NCI-H2227 (cell line): Measurements from ENCODE around the gene OR2T1.
"Not testable (repeated sequence)": the region's sequence is repeated elsewhere in the genome, so short reads cannot be mapped to it uniquely, and the experiment has no call there.

Experiments used
- DNase-seq: peaks from one replicate; lab custom pipeline; 2025; ENCODE audit not compliant: unreplicated experiment; lab: John Stamatoyannopoulos, UW

Gene OR2T1

GRCh38 chr1:248402748-248403147 lies at the start of gene OR2T1:
OR2T1 (plus strand) TSS chr1:248403048; CDS start chr1:248406148, 3,100 bp downstream.
- no peak for DNase-seq

GRCh38 chr1:248359415-248359814 lies 43.4 kb upstream of the OR2T1 start:
- DNase-seq: no peak

GRCh38 chr1:248361121-248361715 lies 41.6 kb upstream of the OR2T1 start, which contains the start of gene OR2T4:
OR2T4 (plus strand) TSS chr1:248361665; CDS start chr1:248361665, 0 bp downstream.
- DNase-seq: no peak

GRCh38 chr1:248366609-248367008 lies 36.2 kb upstream of the OR2T1 start:
- no peak for DNase-seq

- no peak for DNase-seq
Observed at GRCh38 chr1:248372394-248372793, 30.5 kb upstream of the OR2T1 start.

- no peak for DNase-seq
Observed at GRCh38 chr1:248373761-248374160, 29.1 kb upstream of the OR2T1 start.

GRCh38 chr1:248375446-248375845 lies 27.4 kb upstream of the OR2T1 start, which contains the start of gene OR2T6:
OR2T6 (plus strand) TSS chr1:248375746; CDS start chr1:248387609, 11,863 bp downstream.
- DNase-seq: no peak

GRCh38 chr1:248376916-248377315 lies 25.9 kb upstream of the OR2T1 start:
- DNase-seq: no peak

GRCh38 chr1:248380854-248381253 lies 22.0 kb upstream of the OR2T1 start:
- DNase-seq: no peak

GRCh38 chr1:248388426-248388825 lies 14.4 kb upstream of the OR2T1 start:
- no peak for DNase-seq

- no peak for DNase-seq
Observed at GRCh38 chr1:248393050-248393449, 9.8 kb upstream of the OR2T1 start.

GRCh38 chr1:248404024-248404423 lies 1.2 kb downstream of the OR2T1 start:
- DNase-seq: no peak

- no peak for DNase-seq
Observed at GRCh38 chr1:248406721-248407692, 4.2 kb downstream of the OR2T1 start.

GRCh38 chr1:248416226-248416625 lies 13.4 kb downstream of the OR2T1 start:
- no peak for DNase-seq

- DNase-seq: no peak
Observed at GRCh38 chr1:248417854-248418253, 15.0 kb downstream of the OR2T1 start.

GRCh38 chr1:248421384-248421783 lies 18.5 kb downstream of the OR2T1 start:
- no peak for DNase-seq

GRCh38 chr1:248427526-248428191 lies 24.8 kb downstream of the OR2T1 start:
- not testable (repeated sequence) for DNase-seq

GRCh38 chr1:248428192-248428533 lies 25.3 kb downstream of the OR2T1 start:
- not testable (repeated sequence) for DNase-seq

GRCh38 chr1:248431683-248432082 lies 28.8 kb downstream of the OR2T1 start:
- not testable (repeated sequence) for DNase-seq

GRCh38 chr1:248432201-248432600 lies 29.4 kb downstream of the OR2T1 start:
- DNase-seq: not testable (repeated sequence)

- not testable (repeated sequence) for DNase-seq
Observed at GRCh38 chr1:248433811-248434415, 31.1 kb downstream of the OR2T1 start.
